ENCODE results near the gene OCEL1.
"Not testable (repeated sequence)": the region's sequence is repeated elsewhere in the genome, so short reads cannot be mapped to it uniquely, and the experiment has no call there.

Gene OCEL1

DNA sequence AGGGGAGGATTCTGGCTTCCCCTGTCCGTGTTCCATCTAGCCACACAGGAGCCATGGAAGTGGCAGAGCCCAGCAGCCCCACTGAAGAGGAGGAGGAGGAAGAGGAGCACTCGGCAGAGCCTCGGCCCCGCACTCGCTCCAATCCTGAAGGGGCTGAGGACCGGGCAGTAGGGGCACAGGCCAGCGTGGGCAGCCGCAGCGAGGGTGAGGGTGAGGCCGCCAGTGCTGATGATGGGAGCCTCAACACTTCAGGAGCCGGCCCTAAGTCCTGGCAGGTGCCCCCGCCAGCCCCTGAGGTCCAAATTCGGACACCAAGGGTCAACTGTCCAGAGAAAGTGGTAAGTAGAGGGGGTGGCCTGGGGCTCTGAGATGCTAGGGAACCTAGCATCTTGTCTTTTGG is 42.7 kb downstream of the OCEL1 start:
- Mint-ChIP-seq H3K9me3 (no peaks in the 10 kb centered on the region), H3K27me3 (ENCODE audit: low read depth) (no peaks in the 10 kb centered on the region), H3K36me3 (ENCODE audit: low read depth) (peaks cover 21% of the 10 kb centered on the region), H3K27ac (no peak overlapping the region), H3K4me1 (peaks cover 14% of the 10 kb centered on the region), H3K4me3 (peak overlapping the region; percentile 69 to 86 (median 85))
- TF ChIP-seq CTCF (IDR thresholded peaks at IDR 0.05; ENCODE audit: unreplicated experiment in 3 of 3) = no peak

- H3K36me3 Mint-ChIP-seq (ENCODE audit: low read depth) = peaks cover 54% of the 10 kb centered on the region
Measured at GRCh38 chr19:17274892-17275291, 48.9 kb downstream of the OCEL1 start.

DNA sequence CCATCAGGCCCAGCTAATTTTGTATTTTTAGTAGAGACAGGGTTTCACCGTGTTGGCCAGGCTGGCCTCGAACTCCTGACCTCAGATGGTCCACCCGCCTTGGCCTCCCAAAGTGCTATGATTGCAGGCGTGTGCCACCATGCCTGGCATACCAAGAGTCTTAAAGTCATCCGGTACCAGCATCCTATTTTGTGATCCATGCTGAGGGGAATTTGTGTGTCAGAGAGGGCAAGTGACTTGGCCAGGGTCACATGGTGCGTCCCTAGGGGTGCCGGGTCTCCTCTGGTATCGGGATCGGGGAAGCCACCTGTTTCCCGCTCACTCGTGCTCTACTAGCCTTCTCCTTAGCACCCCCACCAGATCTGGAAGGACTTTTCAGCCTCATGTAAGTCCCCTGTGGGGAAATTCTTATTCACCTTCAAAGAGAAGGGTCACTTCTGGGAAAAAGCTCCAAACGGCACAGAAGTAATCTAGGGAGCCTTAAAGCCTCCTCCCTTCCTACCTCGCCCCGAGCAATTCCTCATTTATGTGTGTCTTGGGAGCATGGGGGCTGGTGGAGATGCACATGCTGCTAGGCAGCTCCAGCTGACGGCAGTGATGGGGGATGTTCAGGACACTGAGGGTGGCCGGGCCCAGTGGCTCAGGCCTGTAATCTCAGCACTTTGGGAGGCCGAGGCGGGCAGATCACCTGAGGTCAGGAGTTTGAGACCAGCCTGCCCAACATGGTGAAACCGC is 49.6 kb downstream of the OCEL1 start:
- H3K36me3 Mint-ChIP-seq (ENCODE audit: low read depth) = peaks cover 49% of the 10 kb centered on the region
- H3K27ac Mint-ChIP-seq = no peak overlapping the region
- no peak overlapping the region for H3K4me3 Mint-ChIP-seq
- H3K9me3 Mint-ChIP-seq = no peaks in the 10 kb centered on the region
- H3K27me3 Mint-ChIP-seq (ENCODE audit: low read depth) = no peaks in the 10 kb centered on the region
- no peaks in the 10 kb centered on the region for H3K4me1 Mint-ChIP-seq
- no peak for TF ChIP-seq CTCF (IDR thresholded peaks at IDR 0.05; ENCODE audit: unreplicated experiment in 3 of 3)

More at GRCh38 chr19:17274892-17275291, 48.9 kb downstream of the OCEL1 start:
- not testable (repeated sequence) for H3K4me1 Mint-ChIP-seq; H3K4me3 Mint-ChIP-seq; H3K27me3 Mint-ChIP-seq (ENCODE audit: low read depth); H3K27ac Mint-ChIP-seq; H3K9me3 Mint-ChIP-seq
